SK-N-SH (cell line): ENCODE data around the gene REXO1.

ENCODE experiments used
- EP300 ChIP-seq, 2 experiments: IDR thresholded peaks; 2 replicates each; pipeline versions ENCODE4 v1.4.0 to v1.6.1; 2012; ENCODE audit warnings: borderline replicate concordance in 1 of 2, low read depth in 1 of 2, low read length in 1 of 2
- EZH2phosphoT487 ChIP-seq: fragments of 200-600 bp; sonication (generic); IDR thresholded peaks from 2 replicates; pipeline ENCODE4 v1.6.1; 2017; ENCODE audit warnings: low read depth, mixed run types, mild to moderate bottlenecking, antibody characterized with exemption, moderate library complexity, borderline replicate concordance
- JUND ChIP-seq: IDR thresholded peaks from 2 replicates; pipeline ENCODE4 v1.4.0; 2012
- RFX5 ChIP-seq: IDR thresholded peaks from 2 replicates; pipeline ENCODE4 v1.6.1; 2012; ENCODE audit warnings: mild to moderate bottlenecking, improper control_type of control experiment, low read length
- TF ChIP-seq, protein P1 (sequence below): fragments of 200-600 bp; sonication (generic); IDR thresholded peaks from 2 replicates; pipeline ENCODE4 v1.6.1; 2017; ENCODE audit warnings: antibody characterized with exemption, mild to moderate bottlenecking, moderate library complexity

DNA sequence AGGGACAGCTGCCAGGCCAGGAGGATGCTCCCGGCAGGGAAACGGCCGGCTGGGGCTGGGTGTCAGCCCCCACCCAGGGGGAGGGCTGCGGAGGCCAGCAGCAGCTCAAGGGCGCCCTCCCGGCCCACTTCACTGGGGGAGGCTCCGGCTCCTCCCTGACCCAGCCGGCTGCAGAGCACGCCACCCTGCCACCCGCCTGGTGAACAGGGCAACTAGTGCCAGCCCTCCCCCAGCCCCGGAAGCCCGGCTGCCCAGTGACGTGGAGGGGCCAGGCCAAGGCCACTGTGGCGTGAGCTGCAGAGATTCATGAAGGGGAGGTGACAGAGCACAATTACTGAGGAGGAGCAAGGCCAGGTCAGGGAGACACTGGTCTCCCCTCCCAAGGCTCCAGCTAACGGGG is 14.7 kb downstream of the REXO1 start:
- no peak for TF ChIP-seq JUND
- no peak for TF ChIP-seq EP300 (IDR thresholded peaks at IDR 0.05; ENCODE audit: borderline replicate concordance in 1 of 2, low read depth in 1 of 2, low read length in 1 of 2)
- TF ChIP-seq RFX5: no peak
- no peak for TF ChIP-seq EZH2phosphoT487
- TF ChIP-seq, protein P1, sequence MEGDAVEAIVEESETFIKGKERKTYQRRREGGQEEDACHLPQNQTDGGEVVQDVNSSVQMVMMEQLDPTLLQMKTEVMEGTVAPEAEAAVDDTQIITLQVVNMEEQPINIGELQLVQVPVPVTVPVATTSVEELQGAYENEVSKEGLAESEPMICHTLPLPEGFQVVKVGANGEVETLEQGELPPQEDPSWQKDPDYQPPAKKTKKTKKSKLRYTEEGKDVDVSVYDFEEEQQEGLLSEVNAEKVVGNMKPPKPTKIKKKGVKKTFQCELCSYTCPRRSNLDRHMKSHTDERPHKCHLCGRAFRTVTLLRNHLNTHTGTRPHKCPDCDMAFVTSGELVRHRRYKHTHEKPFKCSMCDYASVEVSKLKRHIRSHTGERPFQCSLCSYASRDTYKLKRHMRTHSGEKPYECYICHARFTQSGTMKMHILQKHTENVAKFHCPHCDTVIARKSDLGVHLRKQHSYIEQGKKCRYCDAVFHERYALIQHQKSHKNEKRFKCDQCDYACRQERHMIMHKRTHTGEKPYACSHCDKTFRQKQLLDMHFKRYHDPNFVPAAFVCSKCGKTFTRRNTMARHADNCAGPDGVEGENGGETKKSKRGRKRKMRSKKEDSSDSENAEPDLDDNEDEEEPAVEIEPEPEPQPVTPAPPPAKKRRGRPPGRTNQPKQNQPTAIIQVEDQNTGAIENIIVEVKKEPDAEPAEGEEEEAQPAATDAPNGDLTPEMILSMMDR: no peak
